NCI-H2227 treated with DMSO at 0.1 percent for 48 hours (cell line): ENCODE results near the gene SNPH.

Source experiments
- DNase-seq: peaks from one replicate; lab custom pipeline; 2025; lab: John Stamatoyannopoulos, UW

The SNPH gene

DNA sequence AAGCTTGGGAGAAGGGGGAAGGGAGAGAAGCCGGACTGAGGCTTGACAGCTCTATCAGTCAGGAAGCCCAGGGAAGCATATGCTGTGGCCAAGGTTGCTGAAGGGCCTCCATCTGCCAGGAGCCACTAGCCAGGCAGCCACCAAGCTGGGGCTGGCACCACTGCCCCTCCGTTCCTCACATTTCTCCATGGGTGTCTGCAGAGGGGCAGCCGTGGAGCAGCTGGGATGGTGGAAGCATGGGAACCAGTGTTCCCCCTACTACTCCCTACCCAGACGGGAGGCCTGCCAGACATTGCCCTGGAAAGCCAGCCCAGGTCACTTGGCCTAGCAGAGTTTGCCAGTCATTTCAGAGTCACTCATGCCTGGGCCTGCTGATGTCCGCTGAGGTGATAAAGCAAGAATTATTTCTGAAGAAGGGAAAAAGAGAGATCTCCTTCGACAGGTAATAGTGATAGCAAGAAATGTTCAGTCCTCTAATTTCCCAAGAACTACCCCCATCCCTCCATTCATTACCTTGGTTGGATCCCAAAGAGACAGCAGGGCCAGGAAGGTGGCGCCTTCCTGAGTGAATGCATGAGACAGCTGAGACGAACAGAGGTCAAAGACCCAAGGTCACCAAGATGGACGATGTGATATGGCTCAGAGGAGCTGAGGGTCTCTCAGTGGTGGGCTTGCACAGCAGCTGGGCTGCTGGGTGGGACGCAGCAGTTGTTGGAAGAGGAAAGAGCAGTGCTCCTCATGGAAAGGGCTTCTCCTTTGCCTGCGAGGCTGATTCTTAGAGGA is 21.9 kb downstream of the SNPH start:
- no peak for DNase-seq

DNA sequence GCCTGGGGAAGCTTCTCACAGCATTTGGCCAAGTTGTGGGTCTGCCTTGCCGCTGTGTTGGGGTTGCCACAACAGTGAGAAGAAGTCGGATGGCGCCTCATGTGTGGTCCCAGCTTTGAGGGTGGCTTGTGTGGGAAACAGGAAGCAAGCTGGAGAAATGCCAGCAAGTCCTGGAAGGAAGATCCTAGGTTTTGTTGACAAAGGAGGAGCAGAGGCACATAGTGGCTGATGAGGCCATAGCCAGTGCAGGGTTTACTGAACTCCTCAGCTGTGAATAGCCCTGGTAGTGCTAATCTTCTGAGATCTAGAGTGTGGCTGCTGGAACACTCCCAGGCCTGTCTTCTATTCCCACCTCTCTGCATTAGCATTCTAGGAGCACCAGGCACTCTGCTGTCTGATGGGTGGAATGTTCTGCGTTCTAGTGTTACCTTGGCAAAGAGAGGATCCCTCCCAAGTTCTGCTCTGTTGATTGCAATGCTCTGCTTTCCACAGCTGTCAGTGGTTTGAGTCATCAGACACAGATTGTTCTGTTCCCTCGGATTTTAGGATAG is 25.2 kb downstream of the SNPH start:
- DNase-seq = no peak

DNA sequence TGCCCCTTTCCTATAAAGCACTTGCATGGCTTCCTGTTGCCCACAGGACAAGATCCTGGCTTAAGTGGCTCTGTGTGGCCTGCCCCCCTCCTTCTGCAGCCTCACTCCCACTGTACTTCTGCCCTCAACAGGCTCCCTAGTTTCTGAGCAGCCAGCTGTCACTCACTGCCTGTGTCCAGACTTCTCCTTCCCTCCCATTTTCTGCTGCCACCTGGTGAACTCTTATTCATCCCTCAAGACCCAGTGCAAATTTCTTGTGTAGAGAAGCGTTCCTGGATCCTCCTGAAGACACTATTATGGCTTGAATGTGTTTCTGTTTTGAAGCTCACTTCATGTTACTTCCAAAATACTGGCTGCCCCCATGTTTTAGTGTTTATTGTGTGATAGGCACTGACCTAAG is 26.5 kb downstream of the SNPH start:
- no peak for DNase-seq

DNA sequence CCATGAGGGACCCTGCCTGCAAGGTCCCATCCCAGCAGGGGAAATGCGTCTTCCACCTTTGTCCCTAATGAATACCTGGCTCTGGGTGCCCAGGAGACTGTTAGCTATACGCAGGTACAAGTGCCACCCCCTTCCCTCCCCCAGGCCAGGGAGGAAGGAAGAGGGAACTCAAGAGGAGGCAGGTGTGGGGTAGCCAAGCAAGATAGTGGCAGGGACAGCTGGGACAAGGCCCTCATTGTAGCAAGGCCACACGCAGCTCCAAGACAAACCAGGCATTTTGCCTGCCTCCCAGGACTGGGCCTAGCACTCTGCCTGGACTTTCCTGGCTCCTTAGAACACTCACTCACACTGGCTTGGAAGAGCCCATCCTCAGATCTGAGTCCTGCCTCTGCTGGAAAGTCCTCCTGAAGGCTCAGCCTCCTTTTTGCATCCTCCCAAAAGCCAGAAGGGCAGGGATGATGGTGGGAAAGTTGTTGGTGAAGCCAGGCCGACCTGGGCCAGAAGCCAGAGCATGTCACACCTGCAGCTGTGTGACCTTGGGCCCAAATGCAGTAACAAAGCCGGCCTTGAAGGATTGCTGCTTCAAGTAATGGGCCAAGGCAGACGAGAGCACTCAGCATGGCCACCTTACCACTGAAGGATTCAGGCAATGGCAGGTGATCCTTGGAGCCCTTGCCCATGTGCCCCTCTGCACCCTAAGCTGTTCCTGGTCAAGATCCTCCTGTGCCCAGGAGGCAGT is 27.7 kb downstream of the SNPH start:
- no peak for DNase-seq

DNA sequence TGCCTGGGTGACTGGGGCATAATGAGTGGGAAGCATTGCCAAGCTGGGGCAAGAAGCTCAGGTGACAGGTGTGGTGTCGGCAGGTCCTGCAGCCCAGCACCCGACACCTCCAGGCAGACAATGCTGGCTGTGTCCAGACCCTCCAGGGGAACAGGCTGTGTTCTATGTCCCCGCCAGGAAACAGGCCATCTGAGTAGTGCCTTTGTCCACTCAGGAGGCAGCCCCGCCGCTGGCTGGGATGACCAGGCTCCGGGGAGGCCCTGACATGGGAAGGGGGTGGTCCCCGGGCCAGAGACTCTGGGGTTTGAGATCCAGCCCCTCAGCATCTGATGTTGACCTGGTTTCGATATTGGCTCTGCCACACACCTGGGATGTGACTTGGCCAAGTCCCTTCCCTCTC is 28.4 kb downstream of the SNPH start:
- DNase-seq = no peak

DNA sequence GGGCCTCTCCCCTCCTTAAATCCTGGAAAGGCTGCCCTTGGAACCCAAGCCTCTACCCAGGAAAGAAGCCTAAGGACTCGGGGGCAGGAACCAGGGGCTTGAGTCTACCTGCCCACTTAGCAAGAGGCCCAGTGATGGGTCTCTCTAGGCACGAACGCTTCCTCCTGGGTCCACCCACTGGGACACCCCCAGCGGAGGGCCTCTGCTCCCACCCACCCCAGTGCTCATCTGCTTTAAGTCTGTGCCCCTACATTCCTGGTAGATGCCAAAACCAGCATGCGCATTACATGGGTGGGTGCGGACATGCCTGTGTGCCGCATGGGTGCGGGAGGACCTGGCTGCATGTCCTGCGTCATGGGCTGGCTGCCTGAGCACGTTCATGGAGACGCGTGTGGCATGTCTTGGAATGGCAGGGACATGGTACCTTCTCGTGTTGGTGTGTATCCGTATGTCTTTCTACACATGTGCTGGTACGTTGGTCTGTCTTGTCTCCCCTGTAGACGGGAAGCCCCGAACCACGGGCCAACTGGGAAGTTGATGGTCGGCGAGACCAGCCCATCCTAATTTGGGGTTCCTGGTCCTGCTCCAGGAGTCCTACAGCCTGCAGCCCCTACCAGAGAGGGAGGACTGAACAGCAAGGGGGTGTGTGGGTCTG is 29.3 kb downstream of the SNPH start:
- DNase-seq = no peak

DNA sequence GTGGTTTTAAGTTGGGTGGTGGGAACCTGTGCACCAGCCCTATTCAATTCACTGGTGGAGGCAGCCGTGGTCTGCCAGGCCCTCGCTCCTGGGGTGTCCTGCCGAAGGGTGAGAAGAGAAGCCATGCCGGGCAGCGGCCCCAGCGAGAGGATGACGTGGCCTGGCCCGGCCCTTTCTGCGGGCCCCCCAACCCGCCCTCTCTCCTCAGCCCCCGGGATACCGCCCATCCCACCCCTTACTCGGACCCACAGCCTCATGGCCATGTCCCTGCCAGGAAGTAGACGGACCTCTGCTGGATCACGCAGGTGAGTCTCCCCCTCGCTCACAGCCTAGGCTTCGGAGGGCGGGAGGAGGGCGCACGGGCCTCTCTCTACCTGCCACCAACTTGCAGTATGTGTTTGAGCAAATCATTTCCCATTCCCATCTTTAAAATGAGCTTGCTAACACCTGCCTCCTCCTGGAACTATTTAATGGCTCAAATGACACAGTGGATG is 30.1 kb downstream of the SNPH start:
- DNase-seq = no peak

DNA sequence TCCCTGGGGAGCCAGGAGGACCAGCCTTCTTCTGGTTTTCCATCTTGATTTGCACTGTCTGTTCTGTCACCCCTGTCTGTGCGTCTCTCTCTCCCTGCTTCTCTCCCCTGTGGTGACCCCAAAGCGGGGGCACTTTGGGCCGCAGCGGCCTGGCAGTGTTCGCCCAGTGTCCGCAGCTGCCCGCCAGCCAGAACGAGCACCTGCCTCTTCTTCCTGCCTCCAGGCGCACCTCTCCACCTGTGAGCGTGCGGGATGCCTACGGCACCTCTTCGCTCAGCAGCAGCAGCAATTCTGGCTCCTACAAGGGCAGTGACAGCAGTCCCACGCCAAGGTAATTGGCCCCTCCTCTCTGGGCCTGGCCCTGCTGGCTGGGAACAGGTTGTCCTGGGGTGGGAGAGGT is 30.8 kb downstream of the SNPH start:
- DNase-seq = no peak

DNA sequence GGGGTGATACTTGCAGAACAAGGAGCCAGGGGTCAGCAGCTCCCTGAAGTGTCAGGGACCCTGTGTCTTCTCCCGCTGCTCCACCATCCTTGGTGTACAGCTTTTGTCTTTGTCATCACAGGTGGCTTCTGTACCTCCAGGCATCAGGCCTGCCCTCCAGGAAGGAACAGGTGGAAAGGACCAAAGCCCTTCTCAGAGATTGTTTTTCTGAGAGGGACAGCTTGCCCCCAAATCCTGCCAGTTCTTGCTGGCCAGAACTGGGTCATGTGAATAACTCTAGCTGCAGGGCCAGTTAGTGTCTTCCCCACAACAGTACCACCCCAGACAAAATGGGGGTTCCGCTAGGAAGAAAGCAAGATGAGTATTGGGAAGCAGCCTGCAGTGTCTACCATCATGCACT is 31.4 kb downstream of the SNPH start:
- no peak for DNase-seq

DNA sequence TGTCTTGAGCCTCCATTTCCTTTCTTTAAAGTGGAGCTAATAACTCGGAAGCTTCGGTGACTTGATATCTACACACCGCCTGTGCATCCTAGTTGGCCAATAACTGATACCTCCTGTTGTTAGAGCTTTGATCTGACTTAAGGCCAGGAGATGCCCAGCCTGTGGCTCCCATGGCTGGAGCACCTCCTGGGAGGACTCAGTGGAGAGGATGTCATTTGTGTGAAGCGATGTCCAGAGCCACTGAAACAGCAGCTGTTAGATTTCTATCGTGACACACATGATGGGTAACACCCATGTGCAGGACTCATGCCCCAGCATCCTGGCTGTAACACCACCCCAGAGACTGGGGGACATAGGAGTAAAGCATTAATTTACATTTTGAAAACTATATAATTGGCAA is 32.1 kb downstream of the SNPH start:
- no peak for DNase-seq

DNA sequence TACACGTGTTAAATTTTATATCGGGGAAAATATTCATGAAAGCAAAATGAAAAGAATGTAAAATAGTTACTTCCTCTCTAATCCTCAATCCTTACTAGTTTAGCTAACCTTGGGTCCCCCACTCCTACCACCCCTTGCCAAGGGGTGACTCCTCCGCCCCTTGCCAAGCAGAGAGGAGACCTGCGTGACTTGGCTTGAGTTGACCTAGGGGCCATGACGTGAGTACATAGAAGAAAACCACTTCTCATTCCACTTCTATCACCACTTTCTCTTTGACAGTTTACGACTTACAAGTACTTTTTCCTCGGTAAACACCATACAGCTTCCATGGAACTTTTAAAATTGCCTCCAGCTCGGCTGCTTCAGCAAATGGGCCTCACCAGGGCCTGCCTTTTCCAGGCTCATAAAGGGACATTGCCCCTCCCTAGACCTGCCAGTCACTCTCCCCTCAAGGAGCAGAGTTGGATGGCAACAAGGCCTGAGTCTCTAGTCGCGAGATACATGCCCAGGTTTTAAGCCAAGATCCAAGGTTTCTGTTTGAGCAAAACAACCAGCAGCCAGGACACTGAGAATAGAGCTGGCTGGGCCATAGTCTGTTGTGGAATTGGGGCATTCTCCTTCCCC is 32.9 kb downstream of the SNPH start:
- DNase-seq = no peak

DNA sequence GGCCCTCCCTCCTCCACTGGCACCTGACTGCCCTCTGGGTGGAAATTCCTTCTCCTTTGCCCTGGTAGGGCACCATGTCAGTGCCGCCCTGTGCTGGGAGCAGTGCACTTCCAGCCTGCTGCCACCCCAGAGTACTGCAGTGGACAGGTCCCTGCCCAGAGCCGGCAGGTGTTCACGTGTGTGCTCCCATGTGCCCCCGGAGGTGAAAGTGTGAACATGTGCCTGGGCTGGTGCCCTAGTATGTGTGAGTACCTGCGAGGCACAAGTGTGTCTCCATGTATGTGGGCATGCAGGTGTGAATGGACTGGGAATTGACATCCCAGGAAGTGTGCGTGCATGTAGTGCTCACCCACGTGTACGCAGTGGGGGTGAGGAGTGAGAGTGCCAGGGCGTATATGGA is 33.4 kb downstream of the SNPH start:
- no peak for DNase-seq

DNA sequence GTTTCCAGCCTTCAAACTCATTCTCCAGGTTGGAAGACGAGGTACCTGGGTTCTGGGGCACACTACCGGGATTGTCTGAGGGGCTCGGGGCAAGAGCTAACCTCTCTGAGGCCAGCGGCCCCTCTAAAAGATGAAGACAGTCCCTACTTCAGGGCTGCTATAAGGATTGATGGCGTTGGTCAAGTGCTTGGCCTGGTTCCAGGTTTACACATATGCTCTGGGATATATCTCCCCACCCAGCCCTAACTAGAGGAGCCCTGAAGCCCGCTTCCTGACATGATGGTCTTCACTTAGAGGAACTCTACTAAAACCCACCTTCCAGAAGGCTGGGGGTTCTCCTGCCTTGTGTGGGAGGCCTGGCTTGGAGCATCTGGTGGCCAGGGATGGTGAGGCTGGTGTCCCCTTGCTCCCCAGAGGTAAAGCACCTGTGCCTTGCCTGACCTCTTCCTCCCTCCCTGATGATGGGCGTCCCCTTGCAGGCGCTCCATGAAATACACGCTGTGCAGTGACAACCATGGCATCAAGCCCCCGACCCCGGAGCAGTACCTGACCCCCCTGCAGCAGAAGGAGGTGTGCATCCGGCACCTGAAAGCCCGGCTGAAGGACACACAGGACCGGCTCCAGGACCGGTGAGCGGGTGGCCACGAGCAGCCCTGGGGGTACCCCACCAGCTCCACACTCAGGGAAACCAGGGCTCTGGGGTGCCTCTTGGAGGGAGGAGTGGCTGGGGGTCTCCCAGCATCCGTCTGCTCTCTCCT is 34.2 kb downstream of the SNPH start:
- no peak for DNase-seq

DNA sequence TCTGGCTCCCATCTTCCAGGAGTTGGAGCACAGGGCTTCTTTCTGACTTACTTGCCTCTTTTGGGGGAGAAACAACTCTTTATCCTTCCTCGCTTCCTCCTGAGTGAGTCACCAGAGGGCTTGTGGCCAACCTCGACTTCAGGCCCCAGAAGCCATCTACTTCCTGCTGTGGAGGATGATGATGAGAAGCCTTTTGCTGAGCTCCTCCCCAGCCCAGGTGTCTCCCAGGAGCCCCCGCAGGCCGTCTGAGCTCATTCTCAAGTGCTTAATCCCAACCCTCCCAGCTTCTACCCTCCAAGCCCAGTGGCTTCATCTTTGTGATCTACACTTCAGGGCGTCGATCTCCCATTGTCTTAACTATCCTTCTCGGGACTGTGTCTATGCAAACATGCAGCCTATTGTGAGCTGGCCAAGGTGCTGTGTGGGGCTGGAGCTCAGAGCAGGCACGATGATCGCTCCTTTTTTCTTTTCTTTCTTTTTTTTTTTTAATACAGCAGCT is 35.0 kb downstream of the SNPH start:
- no peak for DNase-seq

DNA sequence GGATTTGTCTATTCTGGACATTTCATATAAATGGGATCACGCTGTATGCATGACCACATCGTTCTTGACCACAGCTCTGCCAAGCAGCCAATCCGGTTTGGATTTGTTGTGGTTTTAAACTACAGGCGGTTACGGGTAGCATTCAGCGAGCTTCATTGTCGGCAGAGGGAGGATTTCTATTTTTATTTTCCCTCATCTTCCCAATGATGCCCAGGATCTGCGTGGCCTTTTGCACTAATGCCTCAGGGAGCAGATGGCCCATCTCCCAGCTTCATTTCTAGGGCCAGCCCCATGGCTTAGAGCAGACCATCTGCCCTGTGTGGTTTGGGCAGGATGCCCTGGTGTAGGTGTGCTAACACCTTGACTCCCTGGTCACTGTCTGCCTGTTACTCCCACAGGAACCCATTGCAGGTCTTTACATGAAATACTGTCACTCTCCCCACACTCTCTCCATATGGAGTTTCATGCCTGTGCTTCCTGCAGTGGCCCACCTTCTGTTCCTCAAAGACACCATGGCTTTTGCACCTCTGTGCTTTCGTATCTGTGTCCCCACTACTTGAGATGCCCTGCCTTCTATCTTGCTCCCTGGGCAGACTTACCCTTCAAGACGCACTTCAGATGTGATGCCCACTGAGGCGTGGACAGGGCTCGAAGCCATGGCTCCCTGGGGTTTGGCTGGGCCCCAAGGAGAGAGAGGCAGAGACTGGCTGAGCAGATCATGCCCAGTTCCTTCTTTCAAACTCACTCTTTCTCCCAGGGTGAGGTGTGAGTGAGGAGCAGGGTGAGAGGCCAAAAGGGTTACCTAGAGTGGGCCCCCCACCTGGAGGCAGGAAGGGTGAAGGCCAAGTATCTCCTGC is 36.8 kb downstream of the SNPH start:
- DNase-seq = no peak

DNA sequence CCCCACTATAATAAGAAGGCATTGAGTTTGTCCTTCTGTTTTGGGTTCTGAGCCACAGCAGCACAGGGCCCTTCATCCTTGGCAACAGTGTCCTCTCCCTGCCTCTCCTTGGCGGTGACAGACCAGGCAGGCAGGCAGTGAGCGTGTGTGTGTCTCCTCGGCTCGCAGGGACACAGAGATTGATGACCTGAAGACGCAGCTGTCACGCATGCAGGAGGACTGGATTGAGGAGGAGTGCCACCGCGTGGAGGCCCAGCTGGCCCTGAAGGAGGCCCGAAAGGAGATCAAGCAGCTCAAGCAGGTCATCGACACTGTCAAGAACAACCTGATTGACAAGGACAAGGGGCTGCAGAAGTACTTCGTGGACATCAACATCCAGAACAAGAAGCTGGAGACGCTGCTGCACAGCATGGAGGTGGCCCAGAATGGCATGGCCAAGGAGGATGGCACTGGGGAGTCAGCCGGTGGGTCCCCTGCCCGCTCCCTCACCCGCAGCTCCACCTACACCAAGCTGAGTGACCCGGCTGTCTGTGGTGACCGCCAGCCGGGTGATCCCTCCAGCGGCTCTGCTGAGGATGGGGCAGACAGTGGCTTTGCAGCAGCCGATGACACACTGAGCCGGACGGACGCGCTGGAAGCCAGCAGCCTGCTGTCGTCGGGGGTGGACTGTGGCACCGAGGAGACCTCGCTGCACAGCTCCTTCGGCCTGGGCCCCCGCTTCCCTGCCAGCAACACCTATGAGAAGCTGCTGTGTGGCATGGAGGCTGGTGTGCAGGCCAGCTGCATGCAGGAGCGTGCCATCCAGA is 38.8 kb downstream of the SNPH start:
- no peak for DNase-seq

DNA sequence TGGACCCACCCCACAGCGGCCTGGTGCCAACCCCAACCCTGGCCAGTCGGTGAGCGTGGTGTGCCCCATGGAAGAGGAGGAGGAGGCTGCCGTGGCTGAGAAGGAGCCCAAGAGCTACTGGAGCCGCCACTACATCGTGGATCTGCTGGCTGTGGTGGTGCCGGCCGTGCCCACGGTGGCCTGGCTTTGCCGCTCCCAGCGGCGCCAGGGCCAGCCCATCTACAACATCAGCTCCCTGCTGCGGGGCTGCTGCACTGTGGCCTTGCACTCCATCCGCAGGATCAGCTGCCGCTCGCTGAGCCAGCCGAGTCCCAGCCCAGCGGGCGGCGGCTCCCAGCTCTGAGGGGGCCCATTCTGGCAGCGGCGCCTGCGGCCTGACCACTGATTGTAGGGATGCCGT is 39.6 kb downstream of the SNPH start:
- DNase-seq = no peak

DNA sequence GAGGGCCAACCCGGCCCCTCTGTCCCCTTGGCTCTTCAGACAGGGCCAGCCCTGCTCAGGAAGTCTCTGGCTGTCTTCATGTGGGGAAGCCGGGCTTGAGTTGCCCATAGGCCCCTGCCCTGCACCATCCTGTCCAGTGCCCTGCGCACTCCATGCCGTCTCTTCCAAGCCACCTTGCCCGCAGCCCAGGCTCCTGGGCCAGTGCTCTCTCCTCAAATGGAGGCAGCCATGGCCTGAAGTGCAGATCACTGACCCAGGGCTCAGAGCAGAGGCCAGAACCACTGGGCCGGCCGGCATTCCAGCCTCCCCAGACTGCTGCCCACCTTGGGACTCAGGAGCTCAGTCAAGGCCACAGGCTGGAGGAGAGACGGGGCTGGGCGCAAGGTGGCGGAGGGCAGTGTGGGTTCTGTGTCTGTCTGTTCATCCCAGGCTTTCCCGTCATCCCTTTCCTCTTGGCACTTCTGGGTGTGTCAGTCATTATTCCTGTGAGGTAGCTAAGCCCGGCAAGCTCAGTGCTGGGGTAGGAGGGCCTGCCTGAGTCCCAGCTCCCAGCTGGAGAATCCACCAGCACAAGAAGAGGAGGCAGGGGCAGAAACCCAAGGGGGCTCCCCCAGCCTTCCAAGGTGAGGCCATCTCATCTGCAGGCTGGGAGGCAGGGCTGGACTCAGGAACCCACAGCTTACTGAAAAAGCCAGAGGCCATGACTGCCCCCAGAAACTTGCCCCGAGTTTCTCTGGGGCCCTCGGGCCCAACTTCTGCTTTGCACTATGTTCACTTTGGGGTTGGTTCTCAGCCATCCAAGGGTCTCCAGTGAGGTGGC is 40.4 kb downstream of the SNPH start:
- DNase-seq = no peak

DNA sequence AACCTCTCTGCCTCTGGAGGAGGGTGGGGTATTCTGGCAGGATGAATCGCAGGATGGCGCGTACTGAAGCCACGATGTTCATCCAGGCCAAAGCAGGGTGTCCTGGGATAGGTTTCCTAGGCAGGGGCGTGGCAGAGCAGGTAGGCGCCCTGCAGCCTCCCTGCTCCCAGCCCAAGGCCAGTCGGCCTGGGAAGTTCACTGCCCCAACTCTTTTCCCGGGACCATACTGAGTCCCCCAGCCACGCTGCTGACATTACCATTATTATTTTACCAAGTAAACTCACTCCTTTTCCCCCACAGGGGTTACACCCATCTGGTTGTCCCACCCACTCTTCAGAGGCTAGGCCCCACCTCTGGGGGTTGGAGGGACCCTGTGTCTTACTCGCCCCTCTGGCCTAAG is 41.1 kb downstream of the SNPH start:
- DNase-seq = no peak
